SHP77 treated with DMSO at 0.1 percent for 48 hours (cell line): ENCODE results near the gene MUC20.
"Not testable (repeated sequence)": the region's sequence is repeated elsewhere in the genome, so short reads cannot be mapped to it uniquely, and the experiment has no call there.

Experiments used
- DNase-seq: peaks from one replicate; lab custom pipeline; 2025; lab: John Stamatoyannopoulos, UW

Gene MUC20

GRCh38 chr3:195770841-195771645 is 50.3 kb downstream of the MUC20 start:
- not testable (repeated sequence) for DNase-seq

- DNase-seq: no peak
These were observed 51.0 kb downstream of the MUC20 start for GRCh38 chr3:195771646-195772300.

DNA sequence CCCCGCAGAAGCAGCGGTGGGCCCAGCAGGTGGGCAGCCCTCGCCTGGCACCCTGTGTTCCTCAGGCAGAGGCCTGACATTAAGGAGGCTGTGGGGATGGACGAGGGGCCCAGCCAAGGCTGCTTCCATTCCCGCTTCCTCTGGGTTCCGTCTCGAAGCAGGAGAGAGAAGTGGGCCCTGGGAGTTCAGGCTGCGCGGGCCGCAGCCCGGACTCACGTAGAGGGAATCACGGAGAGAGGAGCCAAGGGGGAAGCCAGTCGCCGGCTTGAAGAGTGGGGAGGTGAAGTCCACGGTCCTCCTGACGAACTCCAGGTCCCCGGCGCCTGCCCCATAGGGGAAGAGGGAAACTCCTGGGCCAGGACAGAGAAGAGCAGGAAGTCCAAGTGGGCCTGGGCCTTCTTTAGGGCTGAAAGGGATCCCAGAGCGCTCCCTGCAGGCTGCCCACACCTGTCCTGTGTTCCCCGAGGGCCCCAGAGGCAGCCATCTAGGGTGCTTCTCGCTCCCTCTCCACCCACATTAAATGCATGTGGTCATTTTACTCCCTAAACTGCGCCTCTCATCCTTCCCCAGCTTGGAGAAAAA is 53.3 kb downstream of the MUC20 start:
- no peak for DNase-seq

GRCh38 chr3:195774917-195775316 is 54.1 kb downstream of the MUC20 start:
- DNase-seq: no peak

- DNase-seq: no peak
These were observed 57.2 kb downstream of the MUC20 start for GRCh38 chr3:195777975-195778374.

DNA sequence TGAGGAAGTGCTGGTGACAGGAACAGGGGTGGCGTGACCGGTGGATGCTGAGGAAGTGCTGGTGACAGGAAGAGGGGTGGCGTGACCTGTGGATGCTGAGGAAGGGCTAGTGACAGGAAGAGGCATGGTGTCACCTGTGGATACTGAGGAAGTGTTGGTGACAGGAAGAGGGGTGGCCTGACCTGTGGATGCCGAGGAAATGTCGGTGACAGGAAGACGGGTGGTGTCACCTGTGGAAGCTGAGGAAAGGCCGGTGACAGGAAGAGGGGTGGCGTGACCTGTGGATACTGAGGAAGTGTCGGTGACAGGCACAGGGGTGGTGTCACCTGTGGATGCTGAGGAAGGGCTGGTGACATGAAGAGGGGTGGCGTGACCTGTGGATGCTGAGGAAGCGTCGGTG is 60.5 kb downstream of the MUC20 start:
- not testable (repeated sequence) for DNase-seq
